ENCODE results near the gene ZNF469. TPM values are rescaled to one million over a fixed set of nuclear protein-coding genes. Genes with fewer than 3 reads are reported as not detected.

Gene ZNF469, protein sequence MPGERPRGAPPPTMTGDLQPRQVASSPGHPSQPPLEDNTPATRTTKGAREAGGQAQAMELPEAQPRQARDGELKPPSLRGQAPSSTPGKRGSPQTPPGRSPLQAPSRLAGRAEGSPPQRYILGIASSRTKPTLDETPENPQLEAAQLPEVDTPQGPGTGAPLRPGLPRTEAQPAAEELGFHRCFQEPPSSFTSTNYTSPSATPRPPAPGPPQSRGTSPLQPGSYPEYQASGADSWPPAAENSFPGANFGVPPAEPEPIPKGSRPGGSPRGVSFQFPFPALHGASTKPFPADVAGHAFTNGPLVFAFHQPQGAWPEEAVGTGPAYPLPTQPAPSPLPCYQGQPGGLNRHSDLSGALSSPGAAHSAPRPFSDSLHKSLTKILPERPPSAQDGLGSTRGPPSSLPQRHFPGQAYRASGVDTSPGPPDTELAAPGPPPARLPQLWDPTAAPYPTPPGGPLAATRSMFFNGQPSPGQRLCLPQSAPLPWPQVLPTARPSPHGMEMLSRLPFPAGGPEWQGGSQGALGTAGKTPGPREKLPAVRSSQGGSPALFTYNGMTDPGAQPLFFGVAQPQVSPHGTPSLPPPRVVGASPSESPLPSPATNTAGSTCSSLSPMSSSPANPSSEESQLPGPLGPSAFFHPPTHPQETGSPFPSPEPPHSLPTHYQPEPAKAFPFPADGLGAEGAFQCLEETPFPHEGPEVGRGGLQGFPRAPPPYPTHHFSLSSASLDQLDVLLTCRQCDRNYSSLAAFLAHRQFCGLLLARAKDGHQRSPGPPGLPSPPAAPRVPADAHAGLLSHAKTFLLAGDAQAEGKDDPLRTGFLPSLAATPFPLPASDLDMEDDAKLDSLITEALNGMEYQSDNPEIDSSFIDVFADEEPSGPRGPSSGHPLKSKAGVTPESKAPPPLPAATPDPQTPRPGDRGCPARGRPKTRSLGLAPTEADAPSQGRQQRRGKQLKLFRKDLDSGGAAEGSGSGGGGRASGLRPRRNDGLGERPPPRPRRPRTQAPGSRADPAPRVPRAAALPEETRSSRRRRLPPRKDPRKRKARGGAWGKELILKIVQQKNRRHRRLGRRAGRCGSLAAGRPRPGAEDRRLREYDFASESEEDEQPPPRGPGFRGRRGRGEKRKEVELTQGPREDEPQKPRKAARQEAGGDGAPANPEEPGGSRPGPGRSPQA (N-terminal part only)
- total RNA-seq, result 0.41 TPM

DNA sequence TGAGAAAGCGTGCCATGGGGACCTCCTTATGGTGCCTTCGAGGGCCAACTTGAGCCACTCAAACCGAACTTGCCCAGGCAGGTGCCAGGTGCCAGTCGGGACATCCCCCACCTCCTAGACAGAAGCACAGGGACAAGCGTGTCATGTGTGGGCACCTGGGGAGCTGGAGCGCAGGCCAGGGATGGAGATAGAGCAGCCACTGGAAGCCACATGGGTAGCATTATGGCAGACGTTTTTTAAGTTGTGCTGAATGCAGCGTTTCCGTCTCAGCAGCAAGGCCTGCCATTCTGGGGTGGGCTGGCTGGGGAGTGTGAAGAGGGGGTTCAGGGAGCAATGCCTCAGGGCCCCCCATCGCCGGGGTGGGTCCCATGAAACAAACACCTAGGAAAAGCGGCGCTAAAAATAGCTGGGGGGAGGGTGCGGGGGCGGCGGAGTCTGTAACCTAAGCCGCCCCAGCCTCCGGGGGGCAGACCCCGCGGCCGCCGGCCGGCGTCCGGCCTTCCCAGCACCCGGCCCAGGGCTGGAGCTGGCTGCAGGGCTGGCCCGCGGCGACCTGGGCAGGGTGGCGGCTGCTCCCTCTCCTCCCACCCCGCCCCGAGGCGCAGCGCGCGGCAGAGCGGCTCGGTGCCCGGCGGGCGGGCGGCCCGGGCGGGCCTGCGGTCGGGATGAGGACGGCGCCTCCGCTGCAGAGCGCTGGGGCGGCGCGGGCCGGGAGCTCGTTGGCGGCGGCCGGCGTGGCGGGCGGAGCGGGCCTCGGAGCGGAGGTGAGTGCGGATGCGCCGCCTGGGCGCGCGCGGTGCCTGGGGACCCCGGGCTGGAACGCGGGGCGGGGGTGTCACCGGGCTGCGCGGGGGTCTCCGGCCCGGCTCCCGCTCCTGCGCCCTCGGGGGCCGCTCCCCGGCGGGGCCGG lies at the start of gene ZNF469:
ZNF469 (plus strand) TSS at position 469 of the 910 bp plus-strand sequence. CDS start 44,512 bp downstream, outside the sequence.
- FAIRE-seq (no peak), DNase-seq (ENCODE audit: low spot score in 2 of 2) (peak; percentile 56 to 64)

DNA sequence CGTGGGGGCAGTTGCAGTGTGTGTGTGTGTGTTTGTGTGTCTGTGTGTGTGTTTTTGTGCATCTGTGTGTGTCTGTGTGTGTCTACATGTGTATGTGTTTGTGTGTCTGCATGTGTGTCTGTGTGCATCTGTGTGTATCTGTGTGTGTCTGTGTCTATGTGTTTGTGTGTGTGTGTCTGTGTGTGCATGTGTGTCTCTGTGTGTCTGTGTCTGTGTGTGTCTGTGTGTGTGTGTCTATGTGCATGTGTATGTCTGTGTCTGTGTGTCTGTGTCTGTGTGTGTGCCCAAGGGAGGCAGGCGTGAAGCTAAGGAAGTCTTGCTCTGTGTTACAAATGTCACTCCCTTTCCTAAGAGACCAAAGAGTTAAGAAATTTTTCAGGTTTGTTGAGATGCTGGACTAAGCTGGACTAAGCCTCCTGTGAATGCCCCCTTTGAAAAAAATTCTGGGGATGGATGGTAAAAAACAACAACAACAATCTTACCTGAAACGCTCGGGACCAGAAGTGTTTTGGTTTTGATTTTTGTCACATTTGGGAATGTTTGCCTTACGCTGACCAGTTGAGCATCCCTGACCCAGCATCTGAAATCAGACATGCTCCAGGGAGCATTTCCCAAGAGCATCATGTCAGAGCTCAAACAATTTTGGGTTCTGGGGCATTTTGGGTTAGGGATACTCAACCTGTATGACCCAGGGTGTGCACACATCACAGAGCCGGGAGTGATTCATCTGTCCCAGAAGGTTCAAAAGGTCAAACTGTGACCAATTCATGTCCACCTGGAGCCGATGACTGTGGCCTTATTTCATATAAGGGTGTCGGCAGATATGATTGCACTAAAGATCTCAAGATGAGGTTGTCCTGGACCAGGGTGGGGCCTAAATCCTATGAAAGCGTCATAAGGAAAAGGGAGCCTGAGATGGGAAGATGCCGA lies 48.6 kb upstream of the ZNF469 start:
- FAIRE-seq (no peak), DNase-seq (ENCODE audit: low spot score in 2 of 2) (no peak)

DNA sequence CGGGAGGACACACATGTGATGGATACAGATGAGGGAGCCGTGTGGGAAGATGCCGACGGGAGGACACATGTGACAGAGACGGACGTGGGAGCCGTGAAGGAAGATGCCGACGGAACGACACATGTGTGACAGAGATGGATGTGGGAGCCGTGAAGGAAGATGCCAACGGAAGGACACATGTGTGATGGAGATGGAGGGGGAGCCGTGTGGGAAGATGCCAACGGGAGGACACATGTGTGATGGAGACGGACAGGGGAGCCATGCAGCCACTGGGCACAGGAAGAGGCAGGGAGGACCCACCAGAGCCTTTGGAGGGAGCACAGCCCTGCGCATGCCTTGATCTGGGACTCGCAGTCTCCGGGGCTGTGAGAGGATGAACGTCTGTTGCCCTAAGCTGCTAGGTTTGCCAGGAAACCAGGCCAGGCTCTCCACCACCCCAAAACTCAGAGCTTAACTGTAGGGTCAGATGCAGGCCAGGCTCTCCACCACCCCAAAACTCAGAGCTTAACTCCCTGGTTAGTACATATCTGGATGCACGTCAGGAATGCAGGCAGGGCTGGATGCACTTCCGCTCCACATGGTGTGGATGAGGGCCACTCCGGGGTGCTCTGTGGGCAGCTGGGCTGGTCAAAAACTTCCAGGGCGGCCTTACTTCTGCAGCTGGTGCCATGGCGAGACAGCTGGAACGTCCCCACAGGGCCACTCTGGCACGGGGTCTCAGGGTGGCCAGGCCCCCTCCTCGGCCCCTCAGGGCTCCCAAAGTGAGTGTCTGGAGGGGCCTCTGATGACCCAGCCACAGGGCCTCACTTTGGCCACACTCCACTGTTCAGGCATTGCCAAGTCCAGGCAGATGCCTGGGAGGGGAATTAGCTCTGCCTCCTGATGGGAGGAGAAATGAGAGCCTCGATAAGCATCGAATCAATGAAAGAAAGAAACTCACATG lies 47.7 kb upstream of the ZNF469 start:
- FAIRE-seq, result no peak
- DNase-seq (ENCODE audit: low spot score in 2 of 2), result no peak

DNA sequence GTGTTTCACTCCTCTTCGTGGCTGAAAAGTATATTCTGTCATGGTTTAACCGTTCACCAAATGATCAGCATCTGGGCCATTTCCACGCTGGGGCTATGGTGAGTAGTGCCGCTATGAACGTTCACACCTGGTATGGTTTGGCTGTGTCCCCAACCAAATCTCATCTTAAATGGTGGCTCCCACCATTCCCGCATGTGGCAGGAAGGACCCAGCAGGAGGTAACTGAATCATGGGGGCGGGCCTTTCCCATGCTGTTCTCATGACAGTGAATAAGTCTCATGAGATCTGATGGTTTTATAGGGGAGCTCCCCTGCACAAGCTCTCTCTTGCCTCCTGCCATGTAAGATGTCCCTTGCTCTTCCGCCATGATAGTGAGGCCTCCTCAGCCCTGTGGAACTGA lies 45.7 kb upstream of the ZNF469 start:
- FAIRE-seq (no peak), DNase-seq (ENCODE audit: low spot score in 2 of 2) (no peak)

DNA sequence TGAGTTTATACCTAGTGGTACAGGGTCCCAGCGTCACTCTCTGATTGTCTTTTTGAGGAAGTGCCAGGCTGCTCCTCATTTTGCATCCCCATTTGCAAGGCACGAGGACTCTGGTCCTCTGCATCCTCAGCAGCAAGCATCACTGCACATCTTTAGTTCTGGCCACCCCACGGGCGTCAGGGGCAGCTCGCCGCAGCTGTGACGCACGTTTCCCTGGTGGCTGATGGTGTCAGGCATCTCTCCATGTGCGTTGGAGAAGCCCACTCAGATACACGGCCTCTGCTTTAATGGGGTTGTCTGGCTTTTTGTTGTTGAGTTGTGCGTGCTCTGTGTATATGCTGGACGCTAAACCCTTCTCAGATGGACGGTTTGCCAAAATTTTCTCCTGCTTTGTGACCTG lies 45.2 kb upstream of the ZNF469 start:
- DNase-seq (ENCODE audit: low spot score in 2 of 2) (no peak), FAIRE-seq (no peak)

DNA sequence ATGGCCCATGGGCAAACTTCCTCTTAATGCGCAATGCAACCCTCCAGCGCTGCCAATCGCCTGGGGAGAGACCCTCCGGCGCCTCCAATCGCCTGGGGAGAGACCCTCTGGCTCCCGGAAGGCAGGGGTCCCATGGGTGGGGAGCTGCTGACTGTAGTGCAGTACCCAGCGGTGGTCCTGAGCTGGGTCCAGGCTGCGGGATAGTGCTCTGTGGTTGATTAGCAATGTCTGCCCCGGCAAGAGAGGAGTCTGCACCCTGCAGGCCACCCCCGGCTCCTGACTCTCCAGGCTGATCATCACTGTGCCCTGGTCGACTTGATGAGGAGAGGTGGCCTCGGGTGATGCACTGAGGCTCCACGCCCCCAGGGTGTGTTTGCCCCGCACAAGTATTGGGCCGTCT lies 44.6 kb upstream of the ZNF469 start:
- DNase-seq (ENCODE audit: low spot score in 2 of 2) (no peak), FAIRE-seq (no peak)

DNA sequence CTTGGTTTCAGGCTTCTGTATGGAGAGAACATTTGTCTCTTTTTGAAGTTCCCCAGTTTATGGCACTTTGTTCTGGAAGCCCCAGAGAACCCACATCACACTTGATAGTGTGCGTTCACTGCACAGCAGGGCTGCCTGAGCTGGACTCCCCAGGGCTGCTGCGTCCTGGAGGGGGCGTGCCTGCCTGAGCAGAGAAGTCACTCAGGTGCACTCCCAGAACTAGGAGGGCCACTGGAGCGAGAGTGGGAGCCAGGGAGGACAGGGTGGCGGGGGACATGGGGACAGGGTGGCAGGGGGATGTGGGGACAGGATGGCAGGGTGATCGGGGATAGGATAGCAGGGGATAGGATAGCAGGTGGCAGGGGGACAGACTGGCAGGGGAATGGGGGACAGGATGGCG lies 43.9 kb upstream of the ZNF469 start:
- no peak for FAIRE-seq
- no peak for DNase-seq (ENCODE audit: low spot score in 2 of 2)

DNA sequence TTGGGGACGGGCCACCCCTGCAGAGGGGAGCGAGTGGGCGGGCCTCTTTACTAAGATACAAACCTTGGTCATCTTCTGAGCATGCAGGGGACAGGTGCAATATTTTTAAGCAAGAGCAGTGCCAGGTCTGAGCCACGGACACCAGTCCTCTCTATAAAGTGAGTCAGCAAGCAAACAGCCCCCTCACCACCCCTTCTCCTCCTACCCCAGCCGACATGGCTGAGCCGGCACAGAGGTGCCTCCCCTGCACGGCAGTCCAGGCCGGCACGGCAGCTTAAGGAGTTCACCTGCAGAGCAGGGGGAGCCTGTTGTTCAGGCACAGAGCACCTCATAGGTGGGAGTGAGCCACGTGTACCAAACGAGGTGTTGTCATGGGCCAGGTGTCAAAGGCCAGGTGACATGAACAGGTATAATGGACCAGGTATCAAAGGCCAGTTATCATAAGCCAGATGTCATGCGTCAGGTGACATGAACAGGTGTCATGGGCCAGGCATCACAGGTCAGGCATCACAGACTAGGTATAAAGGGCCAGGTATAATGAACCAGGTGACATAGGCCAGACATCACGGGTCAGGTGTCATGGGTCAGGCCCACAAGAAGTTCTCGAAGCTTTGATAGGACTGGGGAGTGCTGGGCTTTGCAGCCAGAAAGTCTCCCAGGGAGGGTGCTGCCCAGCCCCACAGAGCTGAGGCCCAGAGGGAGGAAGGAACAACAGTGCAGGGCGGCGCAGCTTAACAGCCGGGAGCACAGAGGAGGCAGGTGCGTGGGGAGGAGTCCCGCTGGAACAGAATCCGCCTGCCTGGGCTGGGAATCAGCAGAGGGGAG lies 42.6 kb upstream of the ZNF469 start:
- FAIRE-seq (no peak), DNase-seq (ENCODE audit: low spot score in 2 of 2) (no peak)

DNA sequence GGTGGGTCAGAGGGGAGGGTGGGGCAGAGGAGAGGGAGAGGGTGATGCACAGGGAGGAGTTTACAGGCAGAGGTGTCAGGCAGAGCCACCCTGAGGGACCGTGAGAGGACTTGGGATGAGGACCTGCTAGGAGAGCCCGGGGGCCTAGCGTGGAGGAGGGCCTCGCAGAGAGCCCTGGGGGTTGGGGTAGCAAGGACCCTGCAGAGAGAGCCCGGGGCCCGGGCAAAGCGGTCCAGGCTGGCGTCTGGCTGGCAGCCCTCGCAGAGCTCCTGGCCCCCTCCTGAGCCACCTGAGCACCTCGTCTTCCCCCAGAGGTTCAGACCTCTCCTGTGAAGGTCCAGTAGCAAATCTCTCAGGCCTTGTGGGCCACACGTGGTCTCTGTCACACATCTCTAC lies 42.0 kb upstream of the ZNF469 start:
- FAIRE-seq (no peak), DNase-seq (ENCODE audit: low spot score in 2 of 2) (no peak)

DNA sequence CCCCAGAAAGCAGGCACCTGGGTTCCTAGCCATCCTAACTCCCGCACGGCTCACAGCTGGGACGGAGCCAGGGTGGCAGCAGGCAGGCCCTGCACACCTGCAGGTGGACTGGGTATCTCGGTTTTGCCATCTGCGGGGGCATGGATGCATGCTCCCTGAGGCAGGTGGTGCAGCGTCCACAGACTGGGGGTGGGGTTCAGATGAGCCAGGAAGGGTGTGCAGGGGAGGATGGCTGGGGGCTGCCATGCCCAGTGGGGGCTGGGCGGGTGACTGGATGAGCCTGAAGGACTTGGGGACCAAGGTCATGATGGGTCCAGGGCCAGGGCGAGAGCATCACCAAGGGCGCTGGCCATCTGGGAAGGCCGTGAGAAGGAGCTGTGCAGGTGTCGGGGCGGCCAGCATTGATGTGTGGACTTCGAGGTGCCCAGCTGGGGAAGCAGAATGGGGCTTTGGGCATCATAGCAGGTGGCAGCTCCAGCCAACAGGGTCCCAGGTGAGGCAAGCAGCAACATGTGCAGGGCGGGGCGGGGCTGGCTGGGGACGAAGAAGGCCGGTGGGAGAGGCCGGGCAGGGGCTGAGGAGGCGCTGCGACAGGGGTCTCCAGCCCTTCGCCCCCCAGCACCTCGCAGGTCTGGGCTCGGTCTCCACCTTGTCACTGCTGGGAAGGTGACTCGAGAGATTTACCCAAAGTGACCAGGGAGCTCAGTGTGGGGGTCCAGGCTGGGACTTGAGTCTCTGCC lies 41.0 kb upstream of the ZNF469 start:
- no peak for FAIRE-seq
- no peak for DNase-seq (ENCODE audit: low spot score in 2 of 2)

DNA sequence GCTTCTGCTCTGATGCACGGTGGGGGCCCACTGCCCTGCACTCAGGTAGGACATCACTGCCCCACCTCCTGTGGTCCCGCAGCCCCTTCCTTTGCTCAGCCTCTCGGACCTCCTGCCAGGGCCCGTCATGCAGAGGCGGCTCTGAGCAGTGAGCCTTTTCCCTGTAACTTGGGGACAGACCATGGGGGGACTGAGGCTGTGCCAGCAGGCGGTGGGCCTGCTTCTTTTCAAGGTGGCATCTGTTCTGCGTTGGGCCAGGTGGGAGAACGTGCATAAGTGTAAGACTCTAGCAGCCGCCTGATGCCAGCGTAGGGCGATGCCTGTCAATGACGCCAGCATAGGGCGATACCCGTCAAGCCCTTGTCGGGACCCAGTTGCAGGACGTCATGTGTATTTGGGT lies 40.3 kb upstream of the ZNF469 start:
- FAIRE-seq (no peak), DNase-seq (ENCODE audit: low spot score in 2 of 2) (no peak)

DNA sequence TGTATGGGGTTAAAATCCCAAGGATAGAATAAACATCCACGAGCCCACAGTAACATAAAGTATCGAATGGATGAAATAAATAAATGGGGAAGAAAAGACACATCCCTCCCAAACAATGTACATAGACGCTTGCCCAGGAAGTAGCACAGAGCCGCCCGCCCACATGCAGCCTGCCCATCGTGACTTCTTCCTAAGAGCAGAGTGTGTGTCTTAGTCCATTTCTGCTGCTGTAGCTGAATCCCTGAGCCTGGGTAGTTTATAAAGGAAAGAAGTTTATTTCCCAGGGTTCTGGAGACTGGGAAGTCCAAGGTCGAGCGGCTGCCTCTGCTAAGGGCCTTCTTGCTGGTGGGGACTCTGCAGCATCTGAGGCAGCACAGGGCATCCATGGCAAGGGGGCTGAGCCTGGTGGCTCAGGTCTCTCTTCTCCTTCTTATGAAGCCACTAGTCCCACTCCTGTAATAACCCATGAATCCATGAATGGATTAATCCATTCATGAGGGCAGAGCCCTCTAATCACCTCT lies 39.4 kb upstream of the ZNF469 start:
- FAIRE-seq (no peak), DNase-seq (ENCODE audit: low spot score in 2 of 2) (no peak)

DNA sequence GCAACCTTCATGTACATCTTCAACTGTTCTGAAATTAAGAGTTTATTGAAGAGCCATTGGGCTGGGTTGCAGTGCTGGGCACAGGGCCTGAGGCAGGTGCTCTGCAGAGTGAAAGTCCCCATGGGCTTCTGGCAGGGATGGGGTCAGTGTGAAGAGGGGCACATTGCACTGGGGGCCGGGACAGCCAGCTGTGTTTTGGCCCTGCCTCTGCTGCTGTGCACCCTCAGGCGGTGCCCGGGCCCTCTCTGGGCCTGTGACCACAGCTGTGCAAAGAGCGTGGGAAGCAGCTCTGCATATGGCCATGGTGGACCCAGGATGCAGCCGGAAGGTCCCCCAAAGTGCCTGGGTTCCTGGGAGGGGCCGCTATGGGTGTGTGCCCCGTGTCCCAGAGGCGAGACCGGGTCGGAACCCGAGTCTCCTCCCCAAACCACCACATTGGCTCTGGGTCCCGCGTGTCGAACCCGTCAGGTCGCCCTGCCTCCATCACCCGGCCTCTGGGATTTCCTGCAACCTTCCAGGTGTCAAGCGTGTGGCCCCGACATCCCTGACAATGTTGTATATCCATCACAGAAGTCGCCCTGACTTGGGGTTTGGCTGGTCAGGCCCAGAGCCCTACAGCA lies 38.2 kb upstream of the ZNF469 start:
- no peak for FAIRE-seq

DNA sequence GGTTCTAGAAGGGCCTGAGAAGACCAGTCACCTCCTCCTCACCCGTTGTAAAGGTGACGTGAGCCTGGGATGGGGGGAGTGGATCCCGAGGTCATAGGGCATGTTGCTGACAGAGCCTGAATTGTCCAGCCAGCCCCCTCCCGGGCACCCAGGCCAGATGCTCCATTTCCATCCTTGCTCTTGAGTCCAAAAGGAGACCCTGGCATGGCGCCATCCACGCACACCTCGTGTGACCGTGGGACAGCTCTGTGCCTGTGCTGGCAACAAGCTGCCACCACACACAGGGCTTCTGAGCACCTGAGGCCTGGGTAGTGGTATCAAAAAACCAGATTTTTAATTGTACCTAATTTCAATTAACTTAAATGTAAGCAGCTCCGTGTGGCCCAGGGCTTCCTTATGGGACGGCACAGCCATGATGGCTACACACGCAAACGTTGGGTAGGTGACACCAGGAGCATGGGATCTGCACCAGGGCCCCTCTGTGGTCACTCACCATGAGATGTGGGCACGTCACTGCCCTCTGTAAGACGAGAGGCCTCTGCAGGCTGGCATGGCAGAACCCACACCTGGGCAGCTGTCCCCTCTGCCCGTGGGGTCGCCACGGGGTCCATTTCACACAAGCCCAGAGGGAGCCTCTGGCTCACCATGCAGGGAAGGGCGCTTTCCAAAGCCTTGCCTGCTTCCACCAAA lies 37.6 kb upstream of the ZNF469 start:
- DNase-seq (ENCODE audit: low spot score in 2 of 2) (no peak), FAIRE-seq (no peak)

More for the DNA sequence above, 38.2 kb upstream of the ZNF469 start:
- no peak for DNase-seq (ENCODE audit: low spot score in 2 of 2)
